Colon (tissue), 2 donors: Measurements from ENCODE around the gene XKR8.
A peak's percentile ranks its signal among the peaks of the same experiment; 100 is the strongest.

Experiments
- FAIRE-seq: peaks from 2 replicates; lab custom pipeline; 2012; peaks lifted over from hg19 to GRCh38; lab: Jason Lieb, UNC
- donor health status: control.
- donor health status: control.

The XKR8 gene

GRCh38 chr1:27959792-27960603 is at the start of gene XKR8:
TSS of gene XKR8 (plus strand) at chr1:27959973. CDS start at chr1:27960070, 97 bp downstream.
- no peak for FAIRE-seq

DNA sequence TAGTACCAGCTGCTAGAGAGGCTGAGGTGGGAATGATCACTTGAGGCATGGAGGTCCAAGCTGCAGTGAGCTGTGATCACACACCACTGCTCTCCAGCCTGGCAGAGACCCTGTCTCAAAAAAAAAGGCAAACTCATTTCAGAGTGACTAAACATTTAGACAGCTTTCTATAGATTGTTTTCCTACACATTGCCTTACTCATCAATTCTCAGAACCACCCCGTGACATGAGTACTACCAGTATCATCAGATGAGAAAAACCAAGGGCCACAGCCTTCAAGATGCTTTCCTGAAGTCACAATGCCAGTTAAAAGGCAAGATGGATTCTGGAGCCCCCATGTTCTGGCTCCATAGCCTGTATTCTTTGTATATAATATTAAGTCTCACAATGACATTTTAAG is 47.3 kb upstream of the XKR8 start:
- no peak for FAIRE-seq

GRCh38 chr1:27915082-27915575 is 44.6 kb upstream of the XKR8 start:
- FAIRE-seq: no peak

DNA sequence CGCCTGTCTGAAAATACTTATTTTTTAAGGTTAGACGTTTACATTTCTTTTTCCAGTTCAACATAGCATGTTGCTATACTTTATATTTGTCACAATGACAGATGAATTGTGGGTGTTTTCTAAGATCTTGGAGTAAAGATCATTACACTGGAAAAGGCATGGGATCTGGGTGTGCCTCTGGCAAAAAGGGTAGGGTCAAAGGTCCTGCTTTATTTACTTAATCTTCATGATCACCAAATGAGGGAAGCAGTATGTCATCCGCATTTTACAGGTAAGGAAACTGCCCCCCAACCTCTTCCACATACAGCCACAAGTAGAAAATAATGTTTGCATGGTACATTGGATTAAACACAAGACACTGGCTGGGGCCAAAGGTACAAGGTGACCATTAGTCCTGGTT is 37.5 kb upstream of the XKR8 start:
- no peak for FAIRE-seq

GRCh38 chr1:27928216-27928954 is 31.4 kb upstream of the XKR8 start:
- FAIRE-seq: no peak

- FAIRE-seq: no peak
Observed at GRCh38 chr1:27931184-27931583, 28.6 kb upstream of the XKR8 start.

DNA sequence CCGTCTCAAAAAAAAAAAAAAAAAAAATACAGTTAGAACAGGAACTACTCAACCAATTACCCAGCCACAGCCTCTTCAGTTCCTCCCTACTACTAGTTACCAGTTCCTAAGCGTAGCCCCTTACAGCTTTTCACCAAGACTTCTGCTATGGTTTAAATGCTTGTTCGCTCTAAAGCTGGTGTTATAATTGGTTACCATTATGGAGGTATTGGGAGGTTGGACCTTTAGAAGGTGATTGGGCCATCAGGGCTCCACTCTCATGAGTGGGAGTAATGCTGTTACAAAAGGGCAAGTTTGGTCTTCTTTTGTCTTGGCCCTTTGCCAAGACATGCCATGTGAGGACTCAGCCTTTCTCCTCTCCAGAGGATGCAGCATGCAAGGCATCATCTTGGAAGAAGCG is 28.0 kb upstream of the XKR8 start:
- no peak for FAIRE-seq

DNA sequence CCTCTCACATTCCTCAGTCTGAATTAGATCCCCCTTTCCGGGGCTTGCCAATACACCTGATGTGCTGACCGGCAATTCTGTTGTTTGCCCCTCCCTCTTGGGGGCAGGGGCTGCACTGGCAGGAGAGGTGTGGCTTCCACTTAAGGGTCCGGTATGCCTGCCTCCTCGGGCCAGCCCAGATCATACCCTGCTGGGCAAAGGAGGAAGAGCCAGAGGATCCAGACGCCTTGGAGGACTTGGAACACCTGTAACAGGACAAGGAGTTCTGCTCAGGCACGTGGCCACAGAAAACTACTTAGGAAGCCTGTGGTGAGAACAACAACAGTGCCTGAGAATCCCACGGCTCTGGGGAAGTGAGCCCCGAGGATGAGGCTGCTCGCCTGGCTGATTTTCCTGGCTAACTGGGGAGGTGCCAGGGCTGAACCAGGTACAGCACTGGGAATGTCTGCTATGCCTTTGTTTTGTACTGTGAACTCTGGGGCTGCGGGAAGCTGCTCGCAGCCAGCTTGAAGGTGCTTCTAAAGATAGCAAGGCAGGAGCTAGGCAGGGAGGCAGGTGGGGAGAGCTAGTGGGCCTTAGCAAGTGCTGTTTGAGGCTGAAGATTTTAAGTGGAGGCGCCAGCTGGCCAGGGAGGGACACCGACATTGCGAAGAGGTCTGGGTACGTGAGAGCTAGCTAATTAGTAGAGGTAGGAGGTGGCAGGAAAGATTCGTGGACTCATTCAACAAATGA is 24.8 kb upstream of the XKR8 start, which contains the start of gene SMPDL3B:
Gene SMPDL3B, plus strand, starts transcription at position 183 of the 732 bp plus-strand sequence. Its CDS starts 184 bp downstream, at position 367.
- FAIRE-seq: no peak

DNA sequence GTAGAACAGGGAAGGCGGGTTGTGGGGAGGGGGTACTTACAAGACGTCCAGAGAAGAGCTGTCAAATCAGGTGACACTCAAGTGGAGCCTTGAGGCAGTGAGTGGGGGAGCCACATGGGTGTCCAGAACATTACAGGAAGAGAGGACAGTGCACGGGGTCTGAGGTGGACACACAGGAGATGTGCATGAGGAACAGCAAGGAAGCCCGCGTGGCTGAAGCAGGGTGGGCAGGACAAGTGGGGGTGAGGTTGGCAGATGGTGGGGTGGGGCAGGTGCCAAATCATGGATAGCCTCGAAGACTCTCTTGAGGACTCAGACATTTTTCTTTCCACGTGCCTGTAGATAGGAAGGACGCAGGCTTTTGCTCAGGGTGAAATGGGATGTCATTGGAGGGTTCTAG is 24.1 kb upstream of the XKR8 start:
- no peak for FAIRE-seq

GRCh38 chr1:27936370-27936769 is 23.4 kb upstream of the XKR8 start:
- no peak for FAIRE-seq

DNA sequence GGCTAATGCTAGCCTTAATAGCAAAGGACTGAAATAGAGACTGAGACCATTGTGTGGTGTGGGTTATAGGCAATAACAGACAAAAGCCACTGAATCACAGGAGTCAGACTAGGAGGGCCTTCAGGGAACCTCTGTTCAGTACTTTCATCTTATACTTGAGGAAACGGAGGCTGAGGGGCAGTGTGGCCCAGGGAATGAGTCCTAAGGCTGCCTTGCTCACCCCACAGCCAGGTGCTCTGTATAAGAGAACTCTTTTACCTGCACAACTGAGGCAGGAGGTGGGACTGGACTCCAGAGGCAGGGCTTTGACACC is 22.3 kb upstream of the XKR8 start:
- no peak for FAIRE-seq

DNA sequence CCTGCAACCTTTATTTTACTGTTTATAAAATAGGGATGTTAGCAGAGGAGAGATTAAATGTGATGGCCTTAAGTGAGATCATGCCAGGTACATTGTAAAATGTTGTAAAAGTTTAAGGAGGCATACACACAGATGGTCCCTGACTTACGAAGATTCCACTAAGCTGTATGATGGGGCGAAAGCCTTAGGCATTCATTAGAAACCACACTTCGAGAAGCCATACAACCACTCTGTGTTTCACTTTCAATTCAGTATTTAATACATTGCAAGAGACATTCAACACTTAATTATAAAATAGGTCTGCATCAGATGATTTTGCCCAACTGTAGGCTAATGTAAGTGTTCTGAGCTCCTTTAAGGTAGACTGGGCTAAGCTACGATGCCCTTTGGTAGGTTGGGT is 21.3 kb upstream of the XKR8 start:
- FAIRE-seq: no peak

DNA sequence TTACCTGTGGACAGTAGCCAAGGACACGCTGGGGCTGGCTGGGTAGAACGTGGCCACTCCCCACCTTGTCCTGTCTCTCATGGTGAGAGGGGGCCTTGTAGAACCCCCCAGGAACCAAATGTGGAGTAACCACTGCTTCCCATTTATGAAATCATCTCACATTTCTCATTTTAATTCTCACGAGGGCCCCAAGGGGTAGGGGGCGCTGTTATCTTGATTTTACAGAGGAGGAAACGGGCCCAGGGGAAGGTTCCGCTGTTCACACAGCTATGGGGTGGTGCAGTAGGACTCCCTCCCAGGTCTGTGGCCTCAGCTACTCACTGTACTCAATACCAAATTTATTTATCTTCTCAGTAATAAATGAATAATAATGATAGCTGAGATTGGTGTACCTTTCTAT is 19.5 kb upstream of the XKR8 start:
- no peak for FAIRE-seq

GRCh38 chr1:27940870-27941560 is 18.8 kb upstream of the XKR8 start:
- no peak for FAIRE-seq

DNA sequence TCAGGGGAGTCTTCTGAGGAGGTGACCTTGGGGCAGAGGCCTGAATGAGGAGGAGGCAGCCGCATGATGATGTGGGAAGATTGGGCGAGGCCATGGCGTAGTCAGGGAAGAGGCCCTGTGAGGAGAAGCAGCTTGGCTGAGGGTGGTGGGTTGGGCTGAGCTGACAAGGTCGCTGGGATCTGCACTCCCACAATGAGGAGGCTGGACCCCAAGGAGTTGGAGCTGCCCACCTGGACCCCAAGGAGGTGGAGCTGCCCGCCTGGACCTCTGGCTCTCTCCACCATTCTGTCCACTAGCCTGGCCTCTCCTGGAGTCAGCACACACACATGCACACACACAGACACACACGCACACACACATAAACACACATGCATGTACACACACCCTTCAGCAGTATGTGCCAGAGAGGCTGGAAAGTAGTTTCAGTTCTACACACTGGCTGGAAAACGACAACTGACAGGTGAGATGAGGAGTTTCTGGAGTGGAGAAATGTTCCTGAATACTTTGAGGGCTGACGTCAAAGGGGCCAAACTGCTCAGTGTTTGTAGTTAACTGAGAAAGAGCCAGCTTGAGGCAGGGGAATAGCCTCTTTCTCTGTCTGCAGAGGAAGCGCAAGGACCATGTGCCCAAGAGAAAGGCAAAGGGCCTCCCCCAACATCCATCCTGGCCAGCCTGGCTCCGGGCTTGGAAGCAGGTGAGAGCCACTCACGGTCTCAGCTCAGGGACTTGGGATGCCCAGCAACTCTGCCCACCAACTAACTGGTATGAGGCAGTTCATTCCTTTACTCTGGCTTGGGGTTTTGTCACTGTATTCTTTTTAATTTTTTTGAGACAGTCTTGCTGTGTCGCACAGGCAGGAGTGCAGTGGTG is 17.9 kb upstream of the XKR8 start:
- FAIRE-seq: no peak

DNA sequence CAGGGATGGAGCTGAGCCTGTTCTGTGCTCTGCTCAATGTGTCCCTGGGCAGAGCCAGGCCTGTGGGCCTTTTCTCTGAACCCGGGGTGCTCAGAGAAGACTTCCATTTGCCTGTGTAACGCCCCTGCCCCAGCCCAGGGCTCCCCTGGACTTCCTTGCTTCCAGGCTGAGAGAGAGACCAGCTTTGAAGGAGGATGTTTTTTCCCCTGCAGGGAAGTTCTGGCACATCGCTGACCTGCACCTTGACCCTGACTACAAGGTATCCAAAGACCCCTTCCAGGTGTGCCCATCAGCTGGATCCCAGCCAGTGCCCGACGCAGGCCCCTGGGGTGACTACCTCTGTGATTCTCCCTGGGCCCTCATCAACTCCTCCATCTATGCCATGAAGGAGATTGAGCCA is 14.8 kb upstream of the XKR8 start:
- no peak for FAIRE-seq

DNA sequence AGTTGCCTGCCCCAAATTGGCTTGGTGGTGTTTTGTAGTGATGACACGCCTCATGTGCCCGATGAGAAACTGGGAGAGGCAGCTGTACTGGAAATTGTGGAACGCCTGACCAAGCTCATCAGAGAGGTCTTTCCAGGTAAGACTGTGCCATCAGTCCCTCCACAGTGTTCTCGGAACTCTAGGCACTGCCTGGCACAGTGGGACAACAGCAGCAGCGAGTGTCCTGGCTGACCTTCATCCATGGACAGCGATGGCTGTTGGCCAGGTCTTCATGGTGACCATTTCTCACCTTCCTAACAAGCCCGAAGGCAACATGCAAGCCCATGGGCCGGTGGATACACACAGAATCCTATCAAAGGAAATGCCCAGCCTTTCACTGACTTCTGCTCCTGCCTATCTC is 10.7 kb upstream of the XKR8 start:
- FAIRE-seq: no peak

DNA sequence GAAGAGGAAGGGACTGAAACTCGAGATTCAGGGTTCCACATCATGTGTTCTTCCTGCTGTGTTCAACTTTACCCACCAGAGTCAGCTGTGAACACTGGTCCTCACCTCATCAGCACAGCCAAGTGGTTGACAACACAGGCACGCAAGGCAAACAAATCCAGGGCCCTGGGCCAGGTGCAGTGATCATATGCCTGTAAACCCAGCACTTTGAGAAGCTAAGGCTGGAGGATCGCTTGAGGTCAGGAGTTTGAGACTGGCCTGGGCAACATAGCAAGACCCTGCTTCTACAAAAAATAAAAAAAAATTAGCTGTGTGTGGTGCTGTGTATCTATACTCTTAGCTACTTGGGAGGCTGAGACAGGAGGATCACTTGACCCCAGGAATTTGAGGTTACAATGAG is 8.4 kb upstream of the XKR8 start:
- no peak for FAIRE-seq

GRCh38 chr1:27952147-27952546 is 7.6 kb upstream of the XKR8 start:
- peak; percentile 28 for FAIRE-seq

DNA sequence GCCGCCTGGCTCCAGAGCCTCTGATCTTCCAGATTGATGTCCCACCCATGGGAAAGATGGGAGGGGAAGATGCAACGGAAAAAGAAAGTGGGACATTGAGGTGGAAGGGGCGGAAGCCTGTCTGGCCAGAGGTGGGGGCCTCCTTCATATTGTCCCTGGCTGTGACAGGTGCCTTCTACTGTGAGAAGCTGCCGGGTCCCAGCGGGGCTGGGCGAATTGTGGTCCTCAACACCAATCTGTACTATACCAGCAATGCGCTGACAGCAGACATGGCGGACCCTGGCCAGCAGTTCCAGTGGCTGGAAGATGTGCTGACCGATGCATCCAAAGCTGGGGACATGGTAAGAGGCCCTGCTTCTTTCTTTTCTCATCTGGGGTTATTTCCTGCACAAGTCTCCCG is 5.6 kb upstream of the XKR8 start:
- FAIRE-seq: no peak

DNA sequence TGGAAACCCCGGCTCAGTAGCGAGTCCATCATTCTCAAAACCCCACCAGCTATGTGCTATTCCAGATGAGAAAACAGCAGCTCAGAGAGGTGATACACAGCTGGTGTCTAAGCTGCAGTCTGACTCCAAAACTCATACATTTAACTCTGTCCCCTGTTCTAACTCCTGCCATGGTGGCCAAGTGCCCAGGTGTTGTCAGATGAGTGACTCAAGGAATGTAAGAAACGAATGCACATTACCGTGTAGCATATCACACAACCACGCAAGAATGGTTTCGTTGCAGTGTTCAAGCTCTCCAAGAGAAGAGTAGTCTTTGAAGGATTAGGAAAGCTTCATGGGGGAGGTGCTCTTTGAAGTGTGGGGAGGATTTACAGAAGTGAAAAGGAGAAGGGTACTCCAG is 4.7 kb upstream of the XKR8 start:
- FAIRE-seq: no peak
